BLaER1 (cell line): ENCODE data around the gene RASSF3.
"Not testable (repeated sequence)": the region's sequence is repeated elsewhere in the genome, so short reads cannot be mapped to it uniquely, and the experiment has no call there.

Experiments used
- H3K27ac ChIP-seq: shearing (Covaris generic); formaldehyde crosslinking; 2 replicates; pipeline ENCODE4 v1.8.1; 2022
- H3K27me3 ChIP-seq: shearing (Covaris generic); formaldehyde crosslinking; 2 replicates; pipeline ENCODE4 v1.8.1; 2022
- H3K36me3 ChIP-seq: shearing (Covaris generic); formaldehyde crosslinking; 2 replicates; pipeline ENCODE4 v1.8.1; 2022
- H3K4me1 ChIP-seq: shearing (Covaris generic); formaldehyde crosslinking; 2 replicates; pipeline ENCODE4 v1.8.1; 2022
- H3K4me2 ChIP-seq: shearing (Covaris generic); formaldehyde crosslinking; 2 replicates; pipeline ENCODE4 v1.8.1; 2022
- H3K4me3 ChIP-seq: shearing (Covaris generic); formaldehyde crosslinking; 2 replicates; pipeline ENCODE4 v1.8.1; 2022
- H3K9ac ChIP-seq: shearing (Covaris generic); formaldehyde crosslinking; 2 replicates; pipeline ENCODE4 v1.8.1; 2022
- H3K9me3 ChIP-seq: shearing (Covaris generic); formaldehyde crosslinking; 2 replicates; pipeline ENCODE4 v1.8.1; 2022
- H4K20me1 ChIP-seq: shearing (Covaris generic); formaldehyde crosslinking; 2 replicates; pipeline ENCODE4 v1.8.1; 2022
- Cebpa-rat ChIP-seq: shearing (Covaris generic); IDR thresholded peaks from 2 replicates; pipeline ENCODE4 v1.8.1; 2022

RASSF3 gene

DNA sequence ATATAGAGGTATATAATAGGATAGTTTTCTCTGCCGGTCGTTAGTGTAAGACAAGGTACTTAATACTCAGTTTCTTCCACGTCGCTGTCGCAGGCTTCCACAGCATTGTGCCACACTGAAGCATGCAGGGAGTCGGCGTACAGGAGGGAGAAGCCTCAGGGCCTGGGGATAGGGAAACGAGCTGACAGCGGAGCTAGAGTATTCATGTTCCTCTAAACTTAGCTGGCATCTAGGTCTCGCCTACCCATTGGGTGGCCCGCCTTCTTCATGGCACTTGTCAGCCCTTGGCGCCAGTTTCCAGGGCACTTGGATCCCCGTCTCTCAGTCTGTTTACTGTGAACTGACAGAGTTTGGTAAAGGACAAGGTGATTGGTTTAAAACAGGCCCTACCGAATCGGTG, 75.3 kb downstream of the RASSF3 start:
- Histone ChIP-seq H4K20me1 (peaks cover 16% of the 10 kb centered on the region), H3K4me2 (no peak overlapping the region), H3K9me3 (no peaks in the 10 kb centered on the region), H3K9ac (no peak overlapping the region), H3K4me3 (no peak overlapping the region), H3K4me1 (peaks cover 81% of the 10 kb centered on the region), H3K36me3 (peaks cover 46% of the 10 kb centered on the region), H3K27ac (no peak overlapping the region), H3K27me3 (no peaks in the 10 kb centered on the region)
- no peak for TF ChIP-seq Cebpa-rat

- H3K27ac ChIP-seq, result peak overlapping the region; percentile 54
Measured at GRCh38 chr12:64687816-64688215, 77.5 kb downstream of the RASSF3 start.

GRCh38 chr12:64688219-64688618, 77.9 kb downstream of the RASSF3 start:
- Histone ChIP-seq H3K27me3 (no peaks in the 10 kb centered on the region), H3K4me2 (peak overlapping the region; percentile 62), H3K9me3 (no peaks in the 10 kb centered on the region), H3K9ac (no peak overlapping the region), H3K27ac (peak overlapping the region; percentile 54), H4K20me1 (peaks cover 9% of the 10 kb centered on the region), H3K4me1 (peaks cover 55% of the 10 kb centered on the region), H3K4me3 (no peak overlapping the region), H3K36me3 (peaks cover 70% of the 10 kb centered on the region)
- TF ChIP-seq Cebpa-rat, result no peak

More at GRCh38 chr12:64687816-64688215, 77.5 kb downstream of the RASSF3 start:
- Histone ChIP-seq H3K9ac (no peak overlapping the region), H3K27me3 (no peaks in the 10 kb centered on the region), H3K4me2 (peak overlapping the region; percentile 62), H3K4me3 (no peak overlapping the region), H3K9me3 (no peaks in the 10 kb centered on the region), H3K36me3 (peaks cover 67% of the 10 kb centered on the region), H4K20me1 (peaks cover 13% of the 10 kb centered on the region), H3K4me1 (peaks cover 59% of the 10 kb centered on the region)
- TF ChIP-seq Cebpa-rat, result no peak

GRCh38 chr12:64688715-64689114, 78.4 kb downstream of the RASSF3 start:
- H3K4me2 ChIP-seq, result no peak overlapping the region
- H4K20me1 ChIP-seq, result peaks cover 4% of the 10 kb centered on the region; the same call in 1 of the 2 replicates
- H3K9me3 ChIP-seq, result no peaks in the 10 kb centered on the region
- peaks cover 50% of the 10 kb centered on the region for H3K4me1 ChIP-seq
- no peak overlapping the region for H3K4me3 ChIP-seq
- no peak overlapping the region for H3K9ac ChIP-seq
- H3K27me3 ChIP-seq, result no peaks in the 10 kb centered on the region
- TF ChIP-seq Cebpa-rat, result no peak
- peaks cover 75% of the 10 kb centered on the region for H3K36me3 ChIP-seq
- H3K27ac ChIP-seq, result no peak overlapping the region

DNA sequence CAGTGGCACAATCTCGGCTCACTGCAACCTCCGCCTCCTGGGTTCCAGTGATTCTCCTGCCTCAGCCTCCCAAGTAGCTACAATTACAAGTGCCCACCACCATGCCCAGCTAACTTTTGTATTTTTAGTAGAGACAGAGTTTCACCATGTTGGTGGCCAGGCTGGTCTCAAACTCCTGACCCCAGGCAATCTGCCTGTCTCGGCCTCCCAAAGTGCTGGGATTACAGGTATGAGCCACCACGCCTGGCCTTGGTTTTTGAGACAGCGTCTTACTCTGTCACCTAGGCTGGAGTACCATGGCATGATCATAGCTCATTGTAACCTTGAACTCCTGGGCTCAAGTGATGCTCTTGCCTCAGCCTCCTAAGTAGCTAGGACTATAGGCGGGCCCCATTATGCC, 79.9 kb downstream of the RASSF3 start:
- H3K27ac ChIP-seq, H3K4me2 ChIP-seq, H3K4me3 ChIP-seq, H4K20me1 ChIP-seq, H3K9me3 ChIP-seq, H3K9ac ChIP-seq, H3K27me3 ChIP-seq: not testable (repeated sequence)
- peaks cover 88% of the 10 kb centered on the region for H3K36me3 ChIP-seq
- H3K4me1 ChIP-seq, result peaks cover 35% of the 10 kb centered on the region

GRCh38 chr12:64691227-64691794, 81.0 kb downstream of the RASSF3 start:
- H3K4me2 ChIP-seq, result no peak overlapping the region
- H3K9me3 ChIP-seq, result no peaks in the 10 kb centered on the region
- H3K27me3 ChIP-seq, result no peaks in the 10 kb centered on the region
- H3K9ac ChIP-seq, result no peak overlapping the region
- no peak overlapping the region for H3K27ac ChIP-seq
- peaks cover 25% of the 10 kb centered on the region for H3K4me1 ChIP-seq
- TF ChIP-seq Cebpa-rat, result no peak
- peaks cover 86% of the 10 kb centered on the region for H3K36me3 ChIP-seq
- H3K4me3 ChIP-seq, result no peak overlapping the region
- no peaks in the 10 kb centered on the region for H4K20me1 ChIP-seq

GRCh38 chr12:64691795-64692583, 81.7 kb downstream of the RASSF3 start:
- H4K20me1 ChIP-seq, result no peaks in the 10 kb centered on the region
- H3K9ac ChIP-seq, result no peak overlapping the region
- no peaks in the 10 kb centered on the region for H3K27me3 ChIP-seq
- TF ChIP-seq Cebpa-rat, result no peak
- H3K9me3 ChIP-seq, result no peaks in the 10 kb centered on the region
- H3K27ac ChIP-seq, result no peak overlapping the region
- no peak overlapping the region for H3K4me2 ChIP-seq
- H3K4me3 ChIP-seq, result no peak overlapping the region
- H3K36me3 ChIP-seq, result peaks cover 81% of the 10 kb centered on the region
- peaks cover 18% of the 10 kb centered on the region for H3K4me1 ChIP-seq

GRCh38 chr12:64694130-64695040, 84.1 kb downstream of the RASSF3 start:
- TF ChIP-seq Cebpa-rat, result no peak
- no peaks in the 10 kb centered on the region for H3K27me3 ChIP-seq
- no peaks in the 10 kb centered on the region for H3K4me1 ChIP-seq
- H3K27ac ChIP-seq, result no peak overlapping the region
- peaks cover 75% of the 10 kb centered on the region for H3K36me3 ChIP-seq
- no peak overlapping the region for H3K4me3 ChIP-seq
- H3K4me2 ChIP-seq, result no peak overlapping the region
- H3K9me3 ChIP-seq, result no peaks in the 10 kb centered on the region
- no peak overlapping the region for H3K9ac ChIP-seq
- H4K20me1 ChIP-seq, result no peaks in the 10 kb centered on the region

- H4K20me1 ChIP-seq, result no peaks in the 10 kb centered on the region
- H3K4me3 ChIP-seq, result no peak overlapping the region
- peaks cover 78% of the 10 kb centered on the region for H3K36me3 ChIP-seq
- H3K27ac ChIP-seq, result no peak overlapping the region
- H3K27me3 ChIP-seq, result no peaks in the 10 kb centered on the region
- peaks cover 2% of the 10 kb centered on the region; the same call in 1 of the 2 replicates for H3K4me1 ChIP-seq
- TF ChIP-seq Cebpa-rat, result no peak
- no peak overlapping the region for H3K9ac ChIP-seq
- H3K4me2 ChIP-seq, result no peak overlapping the region
- H3K9me3 ChIP-seq, result no peaks in the 10 kb centered on the region
Measured at GRCh38 chr12:64695550-64695949, 85.3 kb downstream of the RASSF3 start.
